Keratinocyte (primary cell): ENCODE data around the gene MEGF10. TPM values are rescaled to one million over a fixed set of nuclear protein-coding genes. Genes with fewer than 3 reads are reported as not detected.

ENCODE experiments used
- DNase-seq: peaks from one replicate; pipeline ENCODE4 v3.0.0-alpha.2; 2011; ENCODE audit warnings: low read depth, missing footprints, low spot score
- FAIRE-seq: peaks from 2 replicates; lab custom pipeline; 2011; peaks lifted over from hg19 to GRCh38; lab: Jason Lieb, UNC
- H2AFZ ChIP-seq: 2 replicates; pipeline ENCODE4 v1.6.0; 2012; ENCODE audit warnings: low read length, control low read depth, inconsistent platforms; ENCODE audit not compliant: control insufficient read depth
- H3K27ac ChIP-seq: 2 replicates; pipeline ENCODE4 v1.5.1; 2011; ENCODE audit warnings: low read length; ENCODE audit not compliant: control insufficient read depth, insufficient read depth
- H3K27me3 ChIP-seq: 3 replicates; pipeline ENCODE4 v1.6.0; 2011; ENCODE audit warnings: low read length; ENCODE audit not compliant: control insufficient read depth, insufficient read depth; ENCODE audit errors: extremely low read depth
- H3K36me3 ChIP-seq, 2 experiments: 2 replicates in 1 of 2; 3 replicates in 1 of 2; pipeline ENCODE4 v1.5.1; 2011; ENCODE audit warnings: low read length in 2 of 2, mild to moderate bottlenecking in 1 of 2; ENCODE audit not compliant: control insufficient read depth in 2 of 2, insufficient read depth in 2 of 2; ENCODE audit errors: extremely low read depth in 1 of 2
- H3K4me1 ChIP-seq: 3 replicates; pipeline ENCODE4 v1.5.1; 2011; ENCODE audit warnings: low read length; ENCODE audit not compliant: control insufficient read depth, insufficient read depth; ENCODE audit errors: extremely low read depth
- H3K4me2 ChIP-seq: 3 replicates; pipeline ENCODE4 v1.6.0; 2011; ENCODE audit warnings: low read depth, low read length; ENCODE audit not compliant: control insufficient read depth, insufficient read depth; ENCODE audit errors: extremely low read depth
- H3K4me3 ChIP-seq, 3 experiments: fragments of 200-600 bp in 1 of 3; sonication (generic) in 1 of 3; 2 replicates in 2 of 3; 3 replicates in 1 of 3; pipeline ENCODE4 v1.5.1; 2011 to 2016; ENCODE audit warnings: low read length in 3 of 3, mild to moderate bottlenecking in 3 of 3, control low read depth in 2 of 3, inconsistent platforms in 1 of 3, low read depth in 1 of 3, mixed read lengths in 1 of 3, mixed run types in 1 of 3, moderate library complexity in 1 of 3; ENCODE audit not compliant: control insufficient read depth in 2 of 3, insufficient read depth in 2 of 3; ENCODE audit errors: extremely low read depth in 1 of 3
- H3K79me2 ChIP-seq: 2 replicates; pipeline ENCODE4 v1.6.0; 2012; ENCODE audit warnings: low read length; ENCODE audit not compliant: control insufficient read depth, insufficient read depth
- H3K9ac ChIP-seq: 3 replicates; pipeline ENCODE4 v1.6.0; 2011; ENCODE audit warnings: low read length; ENCODE audit not compliant: control insufficient read depth, insufficient read depth; ENCODE audit errors: extremely low read depth
- H3K9me1 ChIP-seq: 3 replicates; pipeline ENCODE4 v1.6.0; 2011; ENCODE audit warnings: low read length; ENCODE audit not compliant: control insufficient read depth, insufficient read depth; ENCODE audit errors: extremely low read depth
- H3K9me3 ChIP-seq: 2 replicates; pipeline ENCODE4 v1.5.1; 2012; ENCODE audit warnings: low read depth, low read length; ENCODE audit not compliant: control insufficient read depth
- H4K20me1 ChIP-seq: 3 replicates; pipeline ENCODE4 v1.6.0; 2011; ENCODE audit warnings: low read length; ENCODE audit not compliant: control insufficient read depth, insufficient read depth; ENCODE audit errors: extremely low read depth
- CTCF ChIP-seq, 3 experiments: IDR thresholded peaks in 1 of 3; conservative IDR thresholded peaks in 1 of 3; optimal IDR thresholded peaks in 1 of 3; 2 replicates in 2 of 3; 3 replicates in 1 of 3; pipeline versions ENCODE3 to v1.5.1; 2011; ENCODE audit warnings: low read length in 3 of 3, mild to moderate bottlenecking in 3 of 3, moderate library complexity in 2 of 3, control low read depth in 1 of 3, inconsistent platforms in 1 of 3; ENCODE audit not compliant: insufficient read depth in 2 of 3; ENCODE audit errors: extremely low read depth in 1 of 3
- EZH2 ChIP-seq: IDR thresholded peaks from one replicate; pipeline ENCODE4 v1.6.1; 2012; ENCODE audit warnings: inconsistent platforms, mild to moderate bottlenecking, low read length, moderate library complexity
- dilution Hi-C: fragments of 300-500 bp; cut with MboI; formaldehyde crosslinking; loops from one replicate; pipeline ENCODE4 v1.7.0; 2020; ENCODE audit warnings: low sequenced_read_pairs; ENCODE audit not compliant: extremely low pct_ligation_motif_present
- polyA plus RNA-seq, 5 experiments: library from polyadenylated mRNA; depleted of rRNA in 3 of 5; stranded (reverse) in 3 of 5; stranded (forward) in 1 of 5; unstranded in 1 of 5; fragments of >200 nt; gene quantifications; 1 replicate in 1 of 5; 2 replicates in 3 of 5; 3 replicates in 1 of 5; pipeline versions ENCODE4 v1.2.1 to v1.2.3, GENCODE V29; 2011 to 2012; ENCODE audit warnings: missing spikeins in 2 of 5, low read depth in 1 of 5, low replicate concordance in 1 of 5

The MEGF10 gene
- polyA plus RNA-seq, 1 donor (not counting 4 experiments of a cell fraction or from before 2014, with no cell fraction given): not detected

GRCh38 chr5:127363403-127363802 is 72.8 kb downstream of the MEGF10 start:
- no peak for TF ChIP-seq CTCF (optimal IDR thresholded peaks at IDR 0.05 in 1 of 3, IDR thresholded peaks at IDR 0.05 in 1 of 3, conservative IDR thresholded peaks at IDR 0.05 in 1 of 3; ENCODE audit: extremely low read depth in 1 of 3, insufficient read depth in 2 of 3, low read length in 3 of 3)
- TF ChIP-seq EZH2: no peak
- no peaks in the 10 kb centered on the region for H3K36me3 ChIP-seq
- FAIRE-seq (no peak), DNase-seq (no peak)
- H2AFZ ChIP-seq: no peak overlapping the region
- H3K4me3 ChIP-seq: no peak overlapping the region
- H3K9me1 ChIP-seq: no peaks in the 10 kb centered on the region
- H4K20me1 ChIP-seq: no peaks in the 10 kb centered on the region
- H3K4me1 ChIP-seq: no peaks in the 10 kb centered on the region
- H3K4me2 ChIP-seq: no peak overlapping the region
- H3K9me3 ChIP-seq: no peaks in the 10 kb centered on the region
- dilution Hi-C loops: no loop called here
- H3K9ac ChIP-seq: no peak overlapping the region
- H3K79me2 ChIP-seq: no peaks in the 10 kb centered on the region
- no peaks in the 10 kb centered on the region for H3K27me3 ChIP-seq
- H3K27ac ChIP-seq: no peak overlapping the region

- DNase-seq (no peak), FAIRE-seq (no peak)
- Histone ChIP-seq H3K36me3 (no peaks in the 10 kb centered on the region), H4K20me1 (no peaks in the 10 kb centered on the region), H3K4me3 (no peak overlapping the region), H3K4me1 (no peaks in the 10 kb centered on the region), H3K27me3 (no peaks in the 10 kb centered on the region), H3K9ac (no peak overlapping the region), H3K9me3 (no peaks in the 10 kb centered on the region), H2AFZ (no peak overlapping the region), H3K27ac (no peak overlapping the region), H3K9me1 (no peaks in the 10 kb centered on the region), H3K4me2 (no peak overlapping the region), H3K79me2 (no peaks in the 10 kb centered on the region)
- TF ChIP-seq EZH2: no peak
- no peak for TF ChIP-seq CTCF (optimal IDR thresholded peaks at IDR 0.05 in 1 of 3, IDR thresholded peaks at IDR 0.05 in 1 of 3, conservative IDR thresholded peaks at IDR 0.05 in 1 of 3; ENCODE audit: extremely low read depth in 1 of 3, insufficient read depth in 2 of 3, low read length in 3 of 3)
- dilution Hi-C loops: no loop called here
Observed at GRCh38 chr5:127367029-127367428, 76.4 kb downstream of the MEGF10 start.
